ENCODE measurements around the gene HDAC6.

- TF ChIP-seq POLR2A (IDR thresholded peaks at IDR 0.05), result no peak
- TF ChIP-seq, protein P1, sequence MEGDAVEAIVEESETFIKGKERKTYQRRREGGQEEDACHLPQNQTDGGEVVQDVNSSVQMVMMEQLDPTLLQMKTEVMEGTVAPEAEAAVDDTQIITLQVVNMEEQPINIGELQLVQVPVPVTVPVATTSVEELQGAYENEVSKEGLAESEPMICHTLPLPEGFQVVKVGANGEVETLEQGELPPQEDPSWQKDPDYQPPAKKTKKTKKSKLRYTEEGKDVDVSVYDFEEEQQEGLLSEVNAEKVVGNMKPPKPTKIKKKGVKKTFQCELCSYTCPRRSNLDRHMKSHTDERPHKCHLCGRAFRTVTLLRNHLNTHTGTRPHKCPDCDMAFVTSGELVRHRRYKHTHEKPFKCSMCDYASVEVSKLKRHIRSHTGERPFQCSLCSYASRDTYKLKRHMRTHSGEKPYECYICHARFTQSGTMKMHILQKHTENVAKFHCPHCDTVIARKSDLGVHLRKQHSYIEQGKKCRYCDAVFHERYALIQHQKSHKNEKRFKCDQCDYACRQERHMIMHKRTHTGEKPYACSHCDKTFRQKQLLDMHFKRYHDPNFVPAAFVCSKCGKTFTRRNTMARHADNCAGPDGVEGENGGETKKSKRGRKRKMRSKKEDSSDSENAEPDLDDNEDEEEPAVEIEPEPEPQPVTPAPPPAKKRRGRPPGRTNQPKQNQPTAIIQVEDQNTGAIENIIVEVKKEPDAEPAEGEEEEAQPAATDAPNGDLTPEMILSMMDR (IDR thresholded peaks at IDR 0.05), result no peak
These were observed 48.1 kb upstream of the HDAC6 start for GRCh38 chrX:48753708-48754228.

All from Peyer's patch (tissue), 4 donors.